HepG2 (cell line): ENCODE measurements around the gene HIC1. TPM values are rescaled to one million over a fixed set of nuclear protein-coding genes. Genes with fewer than 3 reads are reported as not detected.

Source experiments
- ATAC-seq: fragments of 200-7000 bp; cut with Tn5 transposase; 3 replicates; pipeline ENCODE4 v1.9.1; 2020; ENCODE audit warnings: mild to moderate bottlenecking, moderate library complexity
- BruUV-seq: library from RNA; stranded (reverse); fragments of 400-500 nt; replicated peaks from 2 replicates; lab custom pipeline; 2021; lab: Mats Ljungman, UMichigan
- CTCF ChIA-PET: fragments of 300-600 bp; formaldehyde crosslinking; extraction: SDS; loops from one replicate; lab custom pipeline; 2021; ENCODE audit warnings: low total read pairs, inconsistent platforms, low intra/inter-chr PET ratio; lab: Yijun Ruan, JAX
- POLR2A ChIA-PET: fragments of 350-600 bp; sonication (Branson Sonifier 250); formaldehyde crosslinking; loops from one replicate; lab custom pipeline; 2020; ENCODE audit warnings: antibody characterized with exemption, inconsistent platforms; lab: Yijun Ruan, JAX
- DNase-seq: peaks from one replicate; pipeline ENCODE4 v3.0.0-alpha.2; 2015; ENCODE audit warnings: low spot score
- FAIRE-seq: peaks from 3 replicates; lab custom pipeline; 2011; peaks lifted over from hg19 to GRCh38; lab: Jason Lieb, UNC
- H2AFZ ChIP-seq: one replicate; pipeline ENCODE4 v1.6.1; 2011; ENCODE audit warnings: low read length, inconsistent platforms
- H3K27ac ChIP-seq: fragments of 300-600 bp; 3 replicates; pipeline ENCODE4 v1.8.0; 2011; ENCODE audit warnings: mixed run types, mild to moderate bottlenecking, mixed read lengths, low read length, inconsistent platforms; ENCODE audit not compliant: insufficient read depth; ENCODE audit errors: extremely low read length
- H3K27me3 ChIP-seq, 2 experiments: fragments of 200-600 bp in 1 of 2; 2 replicates in 1 of 2; 3 replicates in 1 of 2; pipeline versions ENCODE4 v1.6.0 to v1.8.0; 2011; ENCODE audit warnings: low read length in 2 of 2, mild to moderate bottlenecking in 2 of 2, moderate library complexity in 2 of 2, inconsistent platforms in 1 of 2; ENCODE audit not compliant: insufficient read depth in 2 of 2, control insufficient read depth in 1 of 2
- H3K36me3 ChIP-seq, 2 experiments: fragments of 200-600 bp in 1 of 2; replicated peaks in 1 of 2; 2 replicates in 1 of 2; 3 replicates in 1 of 2; pipeline versions ENCODE4 v1.5.1 to v1.8.0; 2011; ENCODE audit warnings: low read length in 2 of 2, inconsistent platforms in 1 of 2; ENCODE audit not compliant: insufficient read depth in 2 of 2, control insufficient read depth in 1 of 2
- H3K4me1 ChIP-seq: 2 replicates; pipeline ENCODE4 v1.5.1; 2012; ENCODE audit warnings: low read length, inconsistent platforms; ENCODE audit not compliant: insufficient read depth
- H3K4me2 ChIP-seq: 2 replicates; pipeline ENCODE4 v1.6.0; 2011; ENCODE audit warnings: low read depth, low read length, inconsistent platforms
- H3K4me3 ChIP-seq, 3 experiments: fragments of 200-600 bp in 1 of 3; sonication (generic), shearing (Covaris generic) in 1 of 3; replicated peaks in 1 of 3; 2 replicates each; pipeline ENCODE4 v1.5.1; 2011 to 2016; ENCODE audit warnings: low read length in 3 of 3, inconsistent platforms in 2 of 3, low read depth in 2 of 3, mild to moderate bottlenecking in 2 of 3, control low read depth in 1 of 3, mixed read lengths in 1 of 3; ENCODE audit not compliant: insufficient read depth in 1 of 3
- H3K79me2 ChIP-seq: one replicate; pipeline ENCODE4 v1.6.1; 2011; ENCODE audit warnings: low read length, inconsistent platforms; ENCODE audit not compliant: insufficient read depth
- H3K9ac ChIP-seq: 2 replicates; pipeline ENCODE4 v1.6.0; 2011; ENCODE audit warnings: mild to moderate bottlenecking, low read depth, low read length, inconsistent platforms; ENCODE audit not compliant: insufficient read depth
- H3K9me3 ChIP-seq: 2 replicates; pipeline ENCODE4 v1.5.1; 2012; ENCODE audit warnings: mild to moderate bottlenecking, low read length
- H4K20me1 ChIP-seq: 2 replicates; pipeline ENCODE4 v1.6.0; 2011; ENCODE audit warnings: inconsistent platforms, mild to moderate bottlenecking, low read length, moderate library complexity; ENCODE audit not compliant: insufficient read depth
- CHD2 ChIP-seq: IDR thresholded peaks from 2 replicates; pipeline ENCODE4 v1.6.1; 2011; ENCODE audit warnings: low read depth, low read length, improper control_type of control experiment
- MAX ChIP-seq: IDR thresholded peaks from 2 replicates; pipeline ENCODE4 v1.6.1; 2012; ENCODE audit warnings: inconsistent platforms
- MTERF4 ChIP-seq: sonication (generic); formaldehyde crosslinking; IDR thresholded peaks from 2 replicates; pipeline ENCODE4 v1.8.0; 2023; ENCODE audit warnings: mild to moderate bottlenecking, missing genetic modification reagents
- PTBP1 ChIP-seq: fragments of 200-400 bp; formaldehyde crosslinking; IDR thresholded peaks from 2 replicates; pipeline ENCODE4 v1.6.1; 2018; ENCODE audit warnings: low read length, low read depth; ENCODE audit not compliant: poor library complexity, severe bottlenecking
- SP140L ChIP-seq: sonication (generic); formaldehyde crosslinking; IDR thresholded peaks from 2 replicates; pipeline ENCODE4 v1.4.0; 2020; ENCODE audit warnings: missing genetic modification reagents, borderline replicate concordance
- ZBTB14 ChIP-seq: sonication (generic); formaldehyde crosslinking; IDR thresholded peaks from 2 replicates; pipeline ENCODE4 v1.4.0; 2020; ENCODE audit warnings: missing genetic modification reagents
- ZNF205 ChIP-seq: IDR thresholded peaks from 2 replicates; pipeline ENCODE4 v1.6.1; 2018; ENCODE audit warnings: missing biosample characterization, missing genetic modification reagents
- ZNF337 ChIP-seq: sonication (generic); formaldehyde crosslinking; IDR thresholded peaks from 2 replicates; pipeline ENCODE4 v1.5.1; 2020; ENCODE audit warnings: missing genetic modification reagents, low read depth, mild to moderate bottlenecking, borderline replicate concordance
- ZNF510 ChIP-seq: sonication (generic); formaldehyde crosslinking; IDR thresholded peaks from 2 replicates; pipeline ENCODE4 v1.4.0; 2020; ENCODE audit warnings: low read depth, mild to moderate bottlenecking, missing genetic modification reagents
- ZNF563 ChIP-seq: sonication (generic); formaldehyde crosslinking; IDR thresholded peaks from 2 replicates; pipeline ENCODE4 v1.8.0; 2022; ENCODE audit warnings: mild to moderate bottlenecking, moderate library complexity, missing genetic modification reagents
- ZNF83 ChIP-seq: sonication (generic); formaldehyde crosslinking; IDR thresholded peaks from 2 replicates; pipeline ENCODE4 v1.4.0; 2020; ENCODE audit warnings: missing genetic modification reagents, mild to moderate bottlenecking, borderline replicate concordance
- whole genome bisulfite sequencing: methylation state at CpG from one replicate; pipeline ENCODE4 v1.1.6; 2017; ENCODE audit warnings: low lambda C conversion rate; 5-methylcytosine and 5-hydroxymethylcytosine counted together
- in situ Hi-C: cut with HindIII; loops from 2 replicates; pipeline ENCODE4 v1.10.0; 2017; ENCODE audit warnings: low pct_unique_long_range_greater_than_20kb; ENCODE audit not compliant: extremely low pct_ligation_motif_present
- intact Hi-C: fragments of 100-400 bp; cut with micrococcal nuclease; formaldehyde crosslinking; loops from one replicate; pipeline ENCODE4 v1.10.0; 2022; ENCODE audit not compliant: unreplicated experiment
- polyA plus RNA-seq, 8 experiments: library from polyadenylated mRNA; depleted of rRNA in 3 of 8; stranded (reverse) in 7 of 8; unstranded in 1 of 8; fragments of >200 nt; fragmentation: Illumina TruSeq in 4 of 8; extraction: Trizol in 4 of 8; gene quantifications; 2 replicates each; pipeline versions ENCODE4 v1.2.1 to v1.2.3, GENCODE V29; 2011 to 2016; ENCODE audit warnings: low read depth in 4 of 8, missing spikeins in 1 of 8, mixed read lengths in 1 of 8; ENCODE audit not compliant: insufficient read depth in 1 of 8
- total RNA-seq, 5 experiments: library from RNA; depleted of rRNA; stranded (reverse); fragments of >200 nt; fragmentation: Illumina TruSeq; extraction: Trizol; gene quantifications; 2 replicates each; pipeline ENCODE4 v1.2.3, GENCODE V29; 2016; ENCODE audit warnings: low read depth in 1 of 5

Gene HIC1
- total and polyA plus RNA-seq, 2 of the 13 experiments (the other 11 are each of a cell fraction or from before 2014, with no cell fraction given), result 0.04 to 0.31 TPM

GRCh38 chr17:2076087-2076984 lies 21.4 kb downstream of the HIC1 start:
- Histone ChIP-seq H3K79me2 (no peaks in the 10 kb centered on the region), H3K27ac (no peak overlapping the region), H3K36me3 (peaks cover 16 to 41% of the 10 kb centered on the region in 2 experiments; a peak in 4 of 5 replicates), H4K20me1 (no peaks in the 10 kb centered on the region), H3K9me3 (no peaks in the 10 kb centered on the region), H3K4me1 (no peaks in the 10 kb centered on the region), H2AFZ (no peak overlapping the region), H3K9ac (no peak overlapping the region), H3K4me3 (no peak overlapping the region), H3K27me3 (no peaks in the 10 kb centered on the region), H3K4me2 (no peak overlapping the region)
- CTCF ChIA-PET, result no interaction called here
- DNase-seq (no peak), ATAC-seq (no peak), FAIRE-seq (no peak)
- POLR2A ChIA-PET, result no interaction called here
- in situ Hi-C loops (no loop called here), intact Hi-C loops (no loop called here)
- 98% methylated on average over 16 of the region's 17 CpGs for WGBS
- BruUV-seq, result no TSS peak
- TF ChIP-seq ZNF510 (CRISPR knock-in tag), result no peak
- no peak for TF ChIP-seq ZNF83
- no peak for TF ChIP-seq ZBTB14 (CRISPR knock-in tag)
- no peak for TF ChIP-seq CHD2
- no peak for TF ChIP-seq ZNF563
- no peak for TF ChIP-seq ZNF205 (CRISPR knock-in tag)
- TF ChIP-seq ZNF337 (CRISPR knock-in tag), result no peak
- TF ChIP-seq MTERF4, result no peak
- TF ChIP-seq PTBP1, result no peak
- no peak for TF ChIP-seq SP140L (CRISPR knock-in tag)
- no peak for TF ChIP-seq MAX
